ENCODE measurements around the gene TLE6. TPM values are rescaled to one million over a fixed set of nuclear protein-coding genes. Genes with fewer than 3 reads are reported as not detected.
"Not testable (repeated sequence)": the region's sequence is repeated elsewhere in the genome, so short reads cannot be mapped to it uniquely, and the experiment has no call there.

Gene TLE6
- total RNA-seq, 2 experiments from 2014 or later = 2.6 to 3.5 TPM

DNA sequence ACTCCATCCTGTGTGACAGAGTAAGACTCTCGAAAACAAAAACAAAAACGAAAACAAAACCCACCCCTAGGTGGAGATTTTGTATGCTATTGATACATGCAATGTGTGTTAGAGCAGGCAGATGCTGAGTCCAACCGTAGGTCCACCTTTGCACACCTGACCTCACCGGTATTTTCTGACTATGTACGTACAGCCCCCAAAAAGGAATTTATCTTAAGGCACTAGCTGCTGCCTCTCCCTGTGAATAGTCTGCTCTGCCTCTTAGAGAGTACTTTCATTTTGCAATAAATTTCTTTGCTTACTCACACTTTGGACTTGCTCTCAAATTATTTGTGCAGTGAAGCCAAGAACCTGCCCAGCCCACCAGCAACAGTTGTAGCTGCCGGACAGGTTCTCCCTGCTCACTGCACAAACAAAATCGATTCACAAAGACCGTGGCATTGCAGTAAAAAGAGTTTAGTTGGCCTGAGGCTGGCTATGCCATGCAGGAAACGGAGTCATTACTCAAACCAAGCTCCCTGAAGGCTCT, 24.3 kb upstream of the TLE6 start:
- no peaks in the 10 kb centered on the region for H3K27me3 Mint-ChIP-seq
- H3K27ac Mint-ChIP-seq = no peak overlapping the region
- H3K36me3 Mint-ChIP-seq (ENCODE audit: low read depth) = peaks cover 2% of the 10 kb centered on the region
- intact Hi-C loops (cut with DNase I, micrococcal nuclease) = loop anchor here (5.0 kb wide), 2 partner anchors 234 to 554 kb away; partner anchors contain the start of genes FZR1 (in 1 of the 2) and NCLN (in 1 of the 2)
- ChIA-PET POLR2A (no interaction called here), CTCF (interaction anchor here (0.6 to 3.6 kb wide), 5 partner anchors 9 to 232 kb away, joined by 3 to 24 read pairs (median 3); no protein-coding TSS in a partner anchor)
- DNase-seq = no peak
- H3K4me1 Mint-ChIP-seq = peaks cover 12% of the 10 kb centered on the region
- ATAC-seq = no peak
- no peaks in the 10 kb centered on the region for H3K9me3 Mint-ChIP-seq (ENCODE audit: low read depth)
- H3K4me3 Mint-ChIP-seq = no peak overlapping the region

DNA sequence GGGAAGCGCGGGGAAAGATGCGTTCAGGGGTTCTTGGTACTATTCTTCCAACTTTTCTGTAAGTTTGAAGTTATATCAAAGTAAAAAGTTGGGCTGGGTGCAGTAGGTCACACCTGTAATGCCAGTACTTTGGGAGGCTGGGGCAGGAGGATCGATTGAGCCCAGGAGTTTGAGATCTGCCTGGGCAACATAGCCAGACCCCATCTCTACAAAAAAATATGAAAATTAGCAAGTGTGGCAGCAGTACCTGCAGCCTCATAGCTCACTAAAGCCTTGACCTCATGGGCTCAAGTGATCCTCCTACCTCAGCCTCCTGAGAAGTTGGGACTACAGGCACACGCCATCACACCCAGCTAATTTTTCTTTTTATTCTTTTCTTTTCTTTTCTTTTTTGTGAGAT, 20.2 kb upstream of the TLE6 start:
- ATAC-seq (no peak), DNase-seq (no peak)
- POLR2A ChIA-PET = no interaction called here
- no peaks in the 10 kb centered on the region for H3K9me3 Mint-ChIP-seq (ENCODE audit: low read depth)
- no peaks in the 10 kb centered on the region for H3K27me3 Mint-ChIP-seq
- H3K4me3 Mint-ChIP-seq = no peak overlapping the region
- CTCF ChIA-PET = interaction anchor here (1.7 kb wide), 1 partner anchor 147 kb away, joined by 5 read pairs; no protein-coding TSS in a partner anchor
- intact Hi-C loops (cut with DNase I, micrococcal nuclease) = no loop called here
- no peak overlapping the region for H3K27ac Mint-ChIP-seq
- H3K36me3 Mint-ChIP-seq (ENCODE audit: low read depth) = no peaks in the 10 kb centered on the region
- H3K4me1 Mint-ChIP-seq = peaks cover 3% of the 10 kb centered on the region

DNA sequence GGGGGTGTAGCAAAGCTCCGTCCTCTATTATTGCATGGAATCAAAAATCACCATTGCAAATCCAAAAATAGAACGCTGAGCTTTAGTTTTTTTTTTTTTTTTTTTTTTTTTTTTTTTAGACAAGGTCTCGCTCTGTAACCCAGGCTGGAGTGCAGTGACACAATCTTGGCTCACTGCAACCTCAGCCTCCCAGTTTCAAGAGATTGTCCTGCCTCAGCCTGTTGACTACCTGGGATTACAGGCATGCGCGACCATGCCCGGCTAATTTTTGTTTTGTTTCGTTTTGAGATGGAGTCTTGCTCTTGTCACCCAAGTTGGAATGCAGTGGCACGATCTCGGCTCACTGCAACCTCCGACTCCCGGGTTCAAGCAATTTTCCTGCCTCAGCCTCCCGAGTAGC, 17.2 kb upstream of the TLE6 start:
- intact Hi-C loops (cut with DNase I, micrococcal nuclease) = loop anchor here in 1 of 2 experiments (5.0 kb wide), 1 partner anchor 102 kb away; the partner anchor contains the start of gene TLE5
- H3K4me3 Mint-ChIP-seq = no peak overlapping the region
- peaks cover 5% of the 10 kb centered on the region for H3K4me1 Mint-ChIP-seq

DNA sequence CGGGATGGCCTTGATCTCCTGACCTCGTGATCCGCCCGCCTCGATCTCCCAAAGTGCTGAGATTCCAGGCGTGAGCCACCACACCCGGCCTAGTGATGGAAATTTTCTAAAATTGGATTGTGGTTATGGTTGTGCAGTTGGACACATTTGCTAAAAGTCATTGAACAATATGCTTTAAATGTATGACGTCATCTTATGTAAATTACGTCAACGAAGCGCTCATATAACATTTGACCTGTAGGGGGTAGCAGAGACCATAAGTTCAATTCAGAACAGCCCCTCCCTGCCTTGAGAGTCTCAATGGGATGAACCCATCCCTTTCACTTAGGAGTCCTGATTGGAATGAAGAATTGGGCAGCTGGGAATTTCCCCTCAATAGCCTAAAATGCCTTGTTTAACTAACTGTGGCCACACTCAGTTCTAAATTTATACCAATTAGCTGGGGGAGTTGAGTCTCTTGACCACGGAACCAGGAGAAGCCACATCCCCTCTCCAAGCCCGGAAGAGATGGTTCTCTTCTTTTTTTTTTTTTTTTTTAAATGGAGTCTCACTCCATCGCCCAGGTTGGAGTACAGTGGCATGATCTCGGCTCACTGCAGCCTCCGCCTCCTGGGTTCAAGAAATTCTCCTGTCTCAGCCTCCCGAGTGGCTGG, 15.2 kb upstream of the TLE6 start:
- Mint-ChIP-seq H3K27ac (peak overlapping the region; percentile 65), H3K9me3 (ENCODE audit: low read depth) (no peaks in the 10 kb centered on the region), H3K36me3 (ENCODE audit: low read depth) (no peaks in the 10 kb centered on the region), H3K4me3 (peak overlapping the region; percentile 38), H3K27me3 (no peaks in the 10 kb centered on the region), H3K4me1 (peaks cover 5% of the 10 kb centered on the region)
- peak; percentile 64 for DNase-seq
- ChIA-PET POLR2A (no interaction called here), CTCF (interaction anchor here (0.5 to 4.2 kb wide), 22 partner anchors 10 to 314 kb away, joined by 3 to 28 read pairs (median 4); partner anchors contain the start of gene TLE6)
- intact Hi-C loops (cut with DNase I, micrococcal nuclease) = loop anchor here (1.0 to 5.0 kb wide), 10 partner anchors 15 to 288 kb away; partner anchors contain the start of genes TLE5 (in 2 of the 2) and TLE6 (in 1 of the 2)
- ATAC-seq = peak; percentile 84

More for the DNA sequence above, 17.2 kb upstream of the TLE6 start:
- H3K27me3 Mint-ChIP-seq = no peaks in the 10 kb centered on the region
- no peak for ATAC-seq
- no peaks in the 10 kb centered on the region for H3K36me3 Mint-ChIP-seq (ENCODE audit: low read depth)
- no peak for DNase-seq
- CTCF ChIA-PET = interaction anchor here (1.7 to 1.8 kb wide), 2 partner anchors 9 to 144 kb away, joined by 7 to 14 read pairs; no protein-coding TSS in a partner anchor
- POLR2A ChIA-PET = no interaction called here
- no peak overlapping the region for H3K27ac Mint-ChIP-seq
- no peaks in the 10 kb centered on the region for H3K9me3 Mint-ChIP-seq (ENCODE audit: low read depth)

DNA sequence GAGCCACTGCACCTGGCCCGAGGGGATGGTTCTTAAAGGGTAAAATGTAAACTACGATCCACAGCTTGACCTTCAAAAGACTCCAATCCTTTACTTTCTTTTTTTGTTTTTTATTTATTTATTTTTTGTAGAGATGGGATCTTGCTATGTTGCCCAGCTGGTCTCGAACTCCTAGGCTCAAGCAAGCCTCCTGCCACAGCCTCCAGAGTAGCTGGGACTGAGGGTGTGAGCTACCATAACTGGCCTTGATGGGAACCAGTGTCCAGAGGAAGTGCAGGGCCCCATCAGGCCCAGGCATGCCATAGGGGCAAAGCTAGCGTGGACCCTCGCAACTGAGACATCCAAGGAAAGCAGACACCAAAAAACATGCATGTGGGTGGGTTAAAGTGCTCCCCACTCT, 14.2 kb upstream of the TLE6 start:
- CTCF ChIA-PET = interaction anchor here (0.5 to 4.2 kb wide), 14 partner anchors 11 to 341 kb away, joined by 3 to 28 read pairs (median 4); partner anchors contain the start of gene TLE6
- Mint-ChIP-seq H3K4me3 (no peak overlapping the region), H3K4me1 (peaks cover 5% of the 10 kb centered on the region), H3K27me3 (no peaks in the 10 kb centered on the region), H3K36me3 (ENCODE audit: low read depth) (no peaks in the 10 kb centered on the region), H3K9me3 (ENCODE audit: low read depth) (no peaks in the 10 kb centered on the region), H3K27ac (no peak overlapping the region)
- POLR2A ChIA-PET = no interaction called here
- ATAC-seq (no peak), DNase-seq (no peak)
- intact Hi-C loops (cut with DNase I, micrococcal nuclease) = loop anchor here in 1 of 2 experiments (5.0 kb wide), 1 partner anchor 99 kb away; the partner anchor contains the start of gene TLE5

DNA sequence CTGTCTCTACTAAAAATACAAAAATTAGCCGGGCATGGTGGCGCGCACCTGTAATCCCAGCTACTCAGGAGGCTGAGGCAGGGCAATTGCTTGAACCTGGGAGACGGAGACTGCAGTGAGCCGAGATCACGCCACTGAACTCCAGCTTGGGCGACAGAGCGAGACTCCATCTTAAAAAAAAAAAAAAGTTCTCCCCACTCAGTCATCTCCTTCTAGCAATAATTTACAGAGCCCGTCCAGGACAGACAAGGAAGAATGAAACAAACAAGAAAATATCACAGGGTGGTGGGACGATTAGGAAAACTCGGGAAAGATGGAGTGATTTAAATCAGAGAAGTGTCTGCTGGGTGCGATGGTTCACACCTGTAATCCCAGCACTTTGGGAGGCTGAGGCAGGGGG, 13.7 kb upstream of the TLE6 start:
- H3K27ac Mint-ChIP-seq; DNase-seq; H3K27me3 Mint-ChIP-seq; ATAC-seq; H3K4me3 Mint-ChIP-seq; H3K9me3 Mint-ChIP-seq (ENCODE audit: low read depth); POLR2A ChIA-PET; H3K36me3 Mint-ChIP-seq (ENCODE audit: low read depth); H3K4me1 Mint-ChIP-seq: not testable (repeated sequence)
- intact Hi-C loops (cut with DNase I, micrococcal nuclease) = loop anchor here in 1 of 2 experiments (5.0 kb wide), 1 partner anchor 99 kb away; the partner anchor contains the start of gene TLE5
- CTCF ChIA-PET = interaction anchor here (0.5 to 4.2 kb wide), 7 partner anchors 13 to 225 kb away, joined by 3 to 28 read pairs (median 8); partner anchors contain the start of gene TLE6

DNA sequence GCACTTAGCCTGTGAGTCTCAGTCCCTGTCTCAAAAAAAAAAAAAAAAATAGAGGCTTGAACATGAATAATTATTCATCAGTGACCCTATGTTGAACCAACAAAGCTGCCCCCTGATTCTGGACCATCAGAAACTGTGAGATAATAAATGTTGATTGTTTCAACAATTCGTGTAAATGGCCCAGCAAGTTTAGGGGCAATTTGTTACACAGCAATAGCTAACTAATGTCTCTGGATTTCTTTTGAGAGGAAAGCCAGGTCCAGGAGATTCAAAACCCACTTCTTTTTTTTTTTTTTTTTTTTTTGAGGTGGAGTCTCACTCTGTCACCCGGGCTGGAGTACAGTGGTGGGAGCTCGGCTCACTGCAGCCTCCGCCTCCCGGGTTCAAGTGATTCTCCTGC, 12.5 kb upstream of the TLE6 start:
- H3K9me3 Mint-ChIP-seq (ENCODE audit: low read depth) = no peaks in the 10 kb centered on the region
- ChIA-PET CTCF (interaction anchor here (0.5 to 4.2 kb wide), 7 partner anchors 15 to 940 kb away, joined by 3 to 28 read pairs (median 3); no protein-coding TSS in a partner anchor), POLR2A (no interaction called here)
- no peak overlapping the region for H3K27ac Mint-ChIP-seq
- ATAC-seq (no peak), DNase-seq (no peak)
- no peaks in the 10 kb centered on the region for H3K27me3 Mint-ChIP-seq
- H3K4me3 Mint-ChIP-seq = no peak overlapping the region
- H3K36me3 Mint-ChIP-seq (ENCODE audit: low read depth) = no peaks in the 10 kb centered on the region
- peaks cover 5% of the 10 kb centered on the region for H3K4me1 Mint-ChIP-seq
- intact Hi-C loops (cut with DNase I, micrococcal nuclease) = loop anchor here in 1 of 2 experiments (5.0 kb wide), 1 partner anchor 97 kb away; the partner anchor contains the start of gene TLE5

DNA sequence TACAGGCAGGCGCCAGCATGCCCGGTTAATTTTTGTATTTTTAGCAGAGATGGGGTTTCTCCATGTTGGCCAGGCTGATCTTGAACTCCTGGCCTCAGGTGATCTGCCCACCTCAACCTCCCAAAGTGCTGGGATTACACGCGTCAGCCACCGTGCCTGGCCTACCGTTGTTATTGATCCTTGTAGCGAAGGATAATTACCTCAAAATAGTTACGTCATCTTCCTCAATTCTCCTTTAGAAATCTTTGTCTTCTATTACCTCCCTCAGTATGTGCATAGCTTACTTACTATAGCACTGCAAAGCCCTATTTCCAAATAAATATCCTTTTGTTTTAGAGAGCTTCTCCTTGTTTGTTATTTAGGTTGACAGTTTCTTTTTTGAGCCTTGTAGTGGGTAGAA, 9.4 kb upstream of the TLE6 start:
- no peaks in the 10 kb centered on the region for H3K4me1 Mint-ChIP-seq
- CTCF ChIA-PET = interaction anchor here (0.7 to 1.4 kb wide), 4 partner anchors 10 to 261 kb away, joined by 3 read pairs; no protein-coding TSS in a partner anchor
- ATAC-seq (no peak), DNase-seq (no peak)
- intact Hi-C loops (cut with DNase I, micrococcal nuclease) = no loop called here
- no peaks in the 10 kb centered on the region for H3K9me3 Mint-ChIP-seq (ENCODE audit: low read depth)
- H3K4me3 Mint-ChIP-seq = no peak overlapping the region
- no peaks in the 10 kb centered on the region for H3K27me3 Mint-ChIP-seq
- no peaks in the 10 kb centered on the region for H3K36me3 Mint-ChIP-seq (ENCODE audit: low read depth)
- POLR2A ChIA-PET = no interaction called here
- no peak overlapping the region for H3K27ac Mint-ChIP-seq

DNA sequence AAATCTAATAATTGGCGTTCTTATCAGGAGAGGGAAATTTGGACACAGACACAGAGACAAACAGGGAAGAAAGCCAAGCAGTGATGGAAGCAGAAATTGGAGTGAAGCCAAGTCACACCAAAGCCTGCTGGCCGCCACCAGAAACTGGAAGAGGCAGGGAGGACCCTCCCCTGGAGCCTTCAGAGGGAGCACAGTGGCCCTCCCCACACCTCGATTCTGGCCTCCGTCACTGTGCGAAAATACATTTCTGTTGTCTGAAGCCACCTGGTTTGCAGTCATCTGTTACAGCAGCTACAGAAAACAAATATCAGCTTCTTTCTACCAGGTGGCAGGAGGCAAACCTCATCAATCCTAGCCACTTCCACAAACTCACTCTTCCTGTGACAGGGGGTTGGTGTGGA, 8.3 kb upstream of the TLE6 start:
- ChIA-PET CTCF (interaction anchor here (1.1 kb wide), 2 partner anchors 11 to 67 kb away, joined by 3 read pairs; no protein-coding TSS in a partner anchor), POLR2A (no interaction called here)
- Mint-ChIP-seq H3K27me3 (no peaks in the 10 kb centered on the region), H3K9me3 (ENCODE audit: low read depth) (no peaks in the 10 kb centered on the region), H3K4me1 (no peaks in the 10 kb centered on the region), H3K4me3 (no peak overlapping the region), H3K36me3 (ENCODE audit: low read depth) (no peaks in the 10 kb centered on the region), H3K27ac (no peak overlapping the region)
- DNase-seq (no peak), ATAC-seq (no peak)
- intact Hi-C loops (cut with DNase I, micrococcal nuclease) = no loop called here

DNA sequence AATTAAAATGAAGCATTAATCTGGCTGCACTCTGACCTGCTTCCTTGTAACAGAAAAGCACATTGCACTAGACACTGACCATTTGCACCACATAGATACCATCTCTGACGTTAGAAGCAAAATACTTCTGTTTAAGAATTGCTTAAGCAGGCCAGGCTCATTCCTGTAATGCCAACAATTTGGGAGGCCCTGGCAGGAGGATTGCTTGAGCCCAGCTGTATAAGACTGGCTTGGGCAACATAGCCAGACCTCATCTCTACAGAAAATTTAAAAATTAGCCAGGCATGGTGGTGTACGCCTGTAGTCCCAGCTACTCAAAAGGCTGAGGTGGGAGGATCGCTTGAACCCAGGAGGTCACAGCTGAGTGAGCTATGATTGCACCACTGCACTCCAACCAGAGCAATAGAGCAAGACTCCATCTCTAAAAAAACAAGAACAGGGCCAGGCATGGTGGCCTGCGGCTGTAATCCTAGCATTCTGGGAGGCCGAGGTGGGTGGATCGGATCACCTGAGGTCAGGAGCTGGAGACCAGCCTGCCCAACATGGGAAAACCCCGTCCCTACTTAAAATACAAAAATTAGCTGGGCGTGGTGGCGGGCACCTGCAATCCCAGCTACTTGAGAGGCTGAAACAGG, 7.0 kb upstream of the TLE6 start:
- ChIA-PET CTCF (interaction anchor here (0.7 kb wide), 1 partner anchor 214 kb away, joined by 3 read pairs; no protein-coding TSS in a partner anchor), POLR2A (no interaction called here)
- Mint-ChIP-seq H3K4me1 (peaks cover 5% of the 10 kb centered on the region), H3K4me3 (no peak overlapping the region), H3K27me3 (no peaks in the 10 kb centered on the region), H3K9me3 (ENCODE audit: low read depth) (no peaks in the 10 kb centered on the region), H3K27ac (no peak overlapping the region), H3K36me3 (ENCODE audit: low read depth) (no peaks in the 10 kb centered on the region)
- ATAC-seq (no peak), DNase-seq (no peak)
- intact Hi-C loops (cut with DNase I, micrococcal nuclease) = no loop called here

DNA sequence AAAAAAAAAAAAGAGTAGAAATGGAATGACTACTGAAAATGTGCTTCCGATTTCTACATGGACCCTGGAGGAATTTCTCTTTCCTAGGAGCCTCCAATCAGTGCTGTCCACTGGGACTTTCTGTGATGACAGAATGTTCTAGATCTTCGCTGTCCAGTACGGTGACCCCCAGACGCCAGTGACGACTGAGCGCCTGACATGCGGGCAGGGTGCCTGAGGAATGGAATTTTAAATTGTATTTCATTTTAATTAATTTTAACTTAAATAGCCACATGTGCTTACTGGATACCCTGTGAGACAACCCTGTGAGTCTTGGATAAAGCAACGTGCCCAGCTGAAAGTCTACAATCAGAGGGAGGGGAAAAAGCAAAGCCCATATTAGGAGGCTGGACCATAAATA, 4.1 kb upstream of the TLE6 start:
- Mint-ChIP-seq H3K27me3 (no peaks in the 10 kb centered on the region), H3K36me3 (ENCODE audit: low read depth) (no peaks in the 10 kb centered on the region), H3K27ac (no peak overlapping the region), H3K4me1 (peaks cover 14% of the 10 kb centered on the region), H3K4me3 (no peak overlapping the region), H3K9me3 (ENCODE audit: low read depth) (no peaks in the 10 kb centered on the region)
- ChIA-PET CTCF (interaction anchor here (1.2 kb wide), 1 partner anchor 23 kb away, joined by 3 read pairs; no protein-coding TSS in a partner anchor), POLR2A (no interaction called here)
- DNase-seq (no peak), ATAC-seq (no peak)
- intact Hi-C loops (cut with DNase I, micrococcal nuclease) = no loop called here
